Measurements from ENCODE around the gene CABS1.

CABS1 gene

DNA sequence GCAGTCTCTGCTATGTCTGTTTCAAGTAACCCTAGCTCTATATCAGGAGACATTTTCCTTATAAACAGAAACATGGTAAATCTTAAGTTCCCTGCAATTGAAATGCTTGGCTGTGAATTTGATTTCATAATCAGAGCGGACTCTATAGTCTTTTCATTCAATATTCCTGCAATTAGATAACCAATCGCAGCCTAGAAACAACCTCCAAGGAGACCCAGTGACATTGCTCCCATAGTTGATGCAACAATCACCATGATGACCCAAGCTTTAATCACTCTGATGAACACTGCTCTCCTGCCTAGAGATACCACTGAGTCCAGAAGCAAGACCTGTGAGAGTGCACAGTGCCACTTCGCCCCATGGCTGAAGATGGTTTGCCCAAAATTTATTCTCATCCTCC is at the start of gene CABS1:
TSS of gene CABS1 (plus strand) at position 301 of the 400 bp plus-strand sequence. CDS start at position 360, 59 bp downstream.
- no peak for DNase-seq (ENCODE audit: low read depth in 2 of 2)

DNA sequence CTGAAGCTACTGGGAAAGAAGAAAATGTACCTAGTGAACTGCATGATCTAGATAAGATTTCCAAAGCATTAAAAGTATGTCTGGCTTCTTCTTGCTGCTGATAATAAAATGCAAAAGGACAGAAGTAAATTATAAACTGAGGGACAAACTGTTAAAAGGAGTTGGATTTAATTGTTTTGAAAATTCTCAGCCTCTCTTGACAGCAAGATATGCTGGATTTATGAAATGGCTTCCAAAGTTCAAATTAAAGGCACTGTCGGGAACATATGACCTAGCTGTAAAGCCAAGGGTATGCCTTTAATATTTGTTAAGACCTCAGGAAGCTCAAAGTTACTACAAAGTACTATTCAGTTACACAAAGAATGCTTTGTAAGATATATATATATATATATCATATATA is 46.1 kb upstream of the CABS1 start:
- no peak for DNase-seq (ENCODE audit: low read depth in 2 of 2)

DNA sequence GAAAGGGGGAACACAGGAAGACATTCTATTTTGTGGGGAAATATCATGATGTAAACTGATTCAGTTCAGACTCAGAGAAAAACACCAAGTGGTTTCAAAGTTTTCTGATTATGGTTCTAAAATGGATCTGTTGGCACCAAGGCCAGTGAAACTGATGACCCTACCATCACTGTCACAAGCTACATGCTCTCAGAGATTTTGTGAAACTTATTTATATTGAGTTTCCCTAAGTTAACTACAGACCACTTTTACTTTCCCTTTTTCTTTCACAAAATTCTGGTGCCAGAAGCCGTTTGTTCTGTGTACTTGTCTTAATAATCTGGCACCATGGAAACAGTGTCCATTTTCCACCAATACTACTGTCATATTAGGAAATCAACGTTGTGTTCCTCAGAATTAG is 43.4 kb upstream of the CABS1 start:
- DNase-seq (ENCODE audit: low read depth in 2 of 2) = no peak

DNA sequence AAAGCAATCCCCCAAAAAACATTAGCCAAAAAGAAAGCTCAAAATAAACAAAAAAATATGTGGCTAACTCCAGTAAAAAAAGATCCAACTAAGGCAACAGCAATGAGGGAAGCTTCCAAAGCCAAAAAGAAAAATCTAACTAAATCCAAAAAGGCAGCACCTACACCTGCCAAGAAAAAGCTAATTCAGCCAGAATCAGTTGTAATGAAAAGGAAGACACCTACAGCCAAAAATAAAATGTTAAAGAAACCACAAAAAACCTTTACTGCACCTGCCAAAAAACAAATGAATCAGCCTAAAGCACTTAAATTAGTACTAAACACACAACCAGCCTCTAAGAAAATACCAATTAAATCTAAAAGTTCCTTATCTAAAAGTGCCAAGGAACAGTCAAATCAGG is 37.2 kb upstream of the CABS1 start:
- DNase-seq (ENCODE audit: low read depth in 2 of 2) = no peak

- no peak for DNase-seq (ENCODE audit: low read depth in 2 of 2)
Observed at GRCh38 chr4:70298051-70298450, 36.7 kb upstream of the CABS1 start.

DNA sequence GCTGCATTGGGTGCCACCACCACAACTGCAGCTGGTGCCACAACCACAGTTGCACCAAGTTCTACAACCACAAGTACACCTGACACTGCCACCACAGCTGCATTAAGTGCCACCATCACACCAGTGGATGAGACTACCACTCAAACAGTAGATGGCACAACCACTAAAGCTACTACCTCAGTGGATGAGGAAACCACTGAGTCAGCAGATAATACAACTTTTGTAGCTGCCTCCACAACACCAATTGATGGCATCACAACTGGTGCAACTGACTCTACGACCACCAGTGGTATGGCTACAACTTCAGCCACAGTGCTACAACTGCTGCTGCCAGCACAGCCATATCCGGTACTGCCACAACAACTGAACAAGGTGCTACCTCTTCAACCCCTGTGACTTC is 35.1 kb upstream of the CABS1 start:
- no peak for DNase-seq (ENCODE audit: low read depth in 2 of 2)

DNA sequence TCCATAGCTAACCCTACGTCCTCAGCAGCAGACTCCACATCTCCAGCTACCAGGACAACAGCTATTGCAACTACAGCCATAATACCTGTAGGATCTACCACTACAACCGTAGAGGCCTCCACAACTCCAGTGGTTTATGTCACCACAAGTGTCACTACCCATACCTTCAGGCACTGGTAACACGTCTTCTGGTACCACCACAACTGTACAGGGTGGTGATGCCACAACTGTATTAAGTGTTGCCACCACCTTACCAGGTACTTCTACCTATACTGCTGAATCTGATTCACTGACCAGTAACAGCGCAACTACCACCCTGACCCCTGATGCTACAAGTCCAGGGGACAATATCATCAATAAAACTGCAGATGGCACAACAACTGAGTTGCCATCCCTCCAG is 34.6 kb upstream of the CABS1 start:
- no peak for DNase-seq (ENCODE audit: low read depth in 2 of 2)

DNA sequence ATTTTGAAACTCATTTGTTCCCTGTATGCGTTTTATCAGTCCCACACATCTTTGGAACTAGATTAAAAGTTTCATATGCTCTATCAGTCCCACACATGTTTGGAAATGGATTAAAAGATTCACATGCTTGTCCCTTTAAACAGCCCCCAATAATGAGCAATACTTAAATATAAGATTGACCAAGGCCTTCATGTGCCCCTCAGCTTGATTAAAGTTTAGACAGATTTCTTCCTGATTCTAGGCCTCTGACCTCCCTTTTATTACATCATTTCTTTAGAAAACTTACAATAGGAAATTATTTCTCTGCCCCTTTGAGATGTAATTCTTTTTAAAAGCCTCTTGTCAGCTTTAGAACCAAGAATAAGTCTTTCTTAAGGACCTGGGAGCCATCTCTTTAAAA is 31.7 kb upstream of the CABS1 start:
- DNase-seq (ENCODE audit: low read depth in 2 of 2) = no peak

- DNase-seq (ENCODE audit: low read depth in 2 of 2) = no peak
Observed at GRCh38 chr4:70305601-70306000, 29.2 kb upstream of the CABS1 start.

GRCh38 chr4:70306076-70306475 is 28.7 kb upstream of the CABS1 start:
- DNase-seq (ENCODE audit: low read depth in 2 of 2) = no peak

- no peak for DNase-seq (ENCODE audit: low read depth in 2 of 2)
Observed at GRCh38 chr4:70313736-70314135, 21.0 kb upstream of the CABS1 start.

- no peak for DNase-seq (ENCODE audit: low read depth in 2 of 2)
Observed at GRCh38 chr4:70315928-70316327, 18.9 kb upstream of the CABS1 start.

- no peak for DNase-seq (ENCODE audit: low read depth in 2 of 2)
Observed at GRCh38 chr4:70326052-70326451, 8.7 kb upstream of the CABS1 start.

DNA sequence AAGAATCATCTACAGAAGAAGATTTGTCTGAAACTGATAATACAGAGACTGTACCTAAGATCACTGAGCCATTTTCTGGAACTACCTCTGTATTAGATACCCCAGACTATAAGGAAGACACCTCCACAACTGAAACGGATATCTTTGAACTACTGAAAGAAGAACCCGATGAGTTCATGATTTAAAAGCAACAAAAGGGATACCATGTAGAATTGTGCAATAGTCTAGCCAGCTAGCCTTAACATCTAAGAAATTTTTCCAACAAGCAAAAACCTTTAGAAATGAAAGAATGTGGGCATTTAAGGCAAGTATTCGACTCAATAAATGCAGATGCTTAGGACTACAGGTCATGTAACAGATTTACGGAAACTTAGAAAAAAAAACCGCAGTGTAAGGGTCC is 1.3 kb downstream of the CABS1 start:
- DNase-seq (ENCODE audit: low read depth in 2 of 2) = no peak

DNA sequence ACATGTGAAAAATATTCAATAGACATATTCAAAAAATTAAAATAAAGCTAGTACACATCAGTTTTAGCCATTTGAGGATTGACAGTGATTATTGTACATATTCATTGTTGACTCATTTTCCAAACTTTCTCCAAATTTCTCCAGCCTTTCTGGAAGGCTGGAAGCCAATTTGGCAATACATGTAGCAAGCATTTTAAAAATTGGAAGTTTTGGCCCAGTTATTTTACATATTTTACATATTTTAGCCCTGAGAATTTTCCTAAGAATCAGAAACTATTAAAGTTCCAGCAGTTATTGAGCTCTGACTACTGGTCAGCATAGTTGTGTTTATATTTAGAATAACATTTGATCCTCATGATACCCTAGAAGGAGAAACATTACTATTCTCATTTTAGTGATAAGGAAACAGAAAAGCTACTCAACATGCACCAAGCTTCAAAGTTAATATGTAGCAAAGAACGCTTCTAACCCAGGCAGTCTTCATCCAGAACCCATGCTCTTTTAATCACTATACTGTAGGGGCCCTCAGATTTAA is 3.2 kb downstream of the CABS1 start:
- no peak for DNase-seq (ENCODE audit: low read depth in 2 of 2)

- DNase-seq (ENCODE audit: low read depth in 2 of 2) = no peak
Observed at GRCh38 chr4:70356185-70356584, 21.4 kb downstream of the CABS1 start.

GRCh38 chr4:70359115-70359661 is 24.4 kb downstream of the CABS1 start:
- DNase-seq (ENCODE audit: low read depth in 2 of 2) = no peak

- no peak for DNase-seq (ENCODE audit: low read depth in 2 of 2)
Observed at GRCh38 chr4:70360460-70360859, 25.7 kb downstream of the CABS1 start, which contains the start of gene SMR3A. Gene SMR3A, plus strand, starts transcription at chr4:70360760. Its CDS starts 1,356 bp downstream, at chr4:70362116.

- no peak for DNase-seq (ENCODE audit: low read depth in 2 of 2)
Observed at GRCh38 chr4:70364002-70364401, 29.2 kb downstream of the CABS1 start.

- DNase-seq (ENCODE audit: low read depth in 2 of 2) = no peak
Observed at GRCh38 chr4:70365479-70365878, 30.7 kb downstream of the CABS1 start.

GRCh38 chr4:70367813-70368212 is 33.0 kb downstream of the CABS1 start:
- DNase-seq (ENCODE audit: low read depth in 2 of 2) = no peak

DNA sequence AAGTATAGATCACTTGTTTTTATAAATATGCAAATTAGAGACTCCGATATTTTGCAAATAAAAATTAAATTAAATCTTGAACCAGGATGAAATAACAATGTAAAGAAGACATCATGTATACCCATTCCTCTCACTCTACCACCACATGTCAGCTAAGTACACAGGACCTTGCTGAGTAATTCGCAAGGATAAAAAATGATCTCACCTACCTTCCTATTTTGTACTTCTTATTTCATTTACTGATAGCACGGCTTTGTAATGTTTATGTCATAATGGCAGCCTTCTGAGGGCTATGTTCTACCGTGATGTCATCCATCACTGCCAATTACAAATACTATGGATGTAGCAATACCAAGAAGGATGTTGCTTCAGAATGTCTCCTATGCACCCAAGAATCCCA is 37.2 kb downstream of the CABS1 start:
- no peak for DNase-seq (ENCODE audit: low read depth in 2 of 2)

DNA sequence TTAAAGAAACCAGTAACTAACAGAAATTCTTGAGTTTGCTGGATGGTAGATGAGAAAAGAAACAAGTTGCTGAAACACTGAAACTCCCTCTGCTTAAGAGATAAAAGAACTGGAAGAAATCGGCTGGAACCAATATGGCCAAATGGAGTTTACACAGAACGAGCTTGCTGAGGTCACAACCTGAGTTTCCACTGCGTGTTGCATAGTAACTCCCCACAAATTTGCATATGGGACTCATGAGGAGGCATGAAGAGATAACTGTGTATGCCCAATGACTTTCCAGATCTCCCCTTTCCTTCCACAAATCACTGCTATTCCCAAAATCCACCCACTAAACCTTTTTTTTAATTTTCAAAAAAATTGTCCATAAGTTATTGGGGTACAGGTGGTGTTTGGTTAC is 38.0 kb downstream of the CABS1 start:
- no peak for DNase-seq (ENCODE audit: low read depth in 2 of 2)

GRCh38 chr4:70380578-70380977 is 45.8 kb downstream of the CABS1 start:
- DNase-seq (ENCODE audit: low read depth in 2 of 2) = no peak

All from stimulated activated CD4-positive, alpha-beta T cell treated with anti-CD3 and anti-CD28 coated beads, Interleukin-12 subunit alpha, Interleukin-12 subunit beta, amount 100 ng/mL, for 24 hours (primary cell).